Measurements from ENCODE around the gene KCTD17.

KCTD17 gene

GRCh38 chr22:37044634-37045625 lies 6.6 kb upstream of the KCTD17 start:
- no peak for DNase-seq (ENCODE audit: insufficient read length, low spot score)
- no peak for TF ChIP-seq CTCF (IDR thresholded peaks at IDR 0.05; ENCODE audit: insufficient read depth, missing control alignments)
- FAIRE-seq = no peak

- DNase-seq (ENCODE audit: insufficient read length, low spot score) = no peak
- TF ChIP-seq CTCF (IDR thresholded peaks at IDR 0.05; ENCODE audit: insufficient read depth, missing control alignments) = peak; percentile 26
- FAIRE-seq = no peak
These were observed 5.6 kb upstream of the KCTD17 start for GRCh38 chr22:37045958-37046357.

DNA sequence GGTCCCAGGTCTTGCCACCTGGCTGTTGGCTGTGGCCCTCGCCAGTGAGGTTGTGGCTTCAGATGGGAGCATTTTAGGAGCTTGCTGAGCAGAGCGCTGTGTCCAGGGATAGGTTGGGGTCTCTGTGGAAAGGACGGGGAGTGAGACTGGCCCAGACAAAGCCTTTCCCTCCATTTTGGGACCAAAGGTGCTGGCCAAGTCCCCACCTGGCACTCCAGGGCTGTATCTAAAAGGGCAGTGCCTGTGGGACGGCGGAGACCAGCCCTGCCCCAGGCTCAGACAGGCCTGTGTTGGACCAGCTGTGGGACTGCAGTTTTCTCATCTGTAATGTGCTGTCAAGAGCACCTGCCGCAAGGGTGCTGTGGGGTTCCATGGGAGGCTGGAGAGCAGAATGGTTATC lies 5.0 kb upstream of the KCTD17 start:
- no peak for FAIRE-seq
- DNase-seq (ENCODE audit: insufficient read length, low spot score) = no peak
- no peak for TF ChIP-seq CTCF (IDR thresholded peaks at IDR 0.05; ENCODE audit: insufficient read depth, missing control alignments)

DNA sequence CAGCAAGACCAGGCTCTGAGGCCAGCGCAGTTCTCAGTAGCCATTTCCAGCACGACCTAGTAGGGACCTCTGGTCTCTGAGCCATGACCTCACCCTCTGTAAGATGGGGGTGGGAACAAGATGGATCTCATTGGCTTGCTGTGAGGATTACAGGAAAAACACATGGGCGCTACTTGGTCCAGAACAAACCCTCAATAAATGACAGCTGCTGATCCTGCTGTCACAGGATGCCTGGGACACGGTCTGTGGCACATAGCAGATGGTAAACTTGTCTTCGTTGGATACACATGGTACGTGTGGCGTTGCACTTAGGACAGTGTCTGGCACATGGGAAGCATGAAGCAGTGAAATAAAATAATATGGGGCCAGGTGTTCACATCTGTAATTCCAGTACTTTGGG lies 4.5 kb upstream of the KCTD17 start:
- TF ChIP-seq CTCF (IDR thresholded peaks at IDR 0.05; ENCODE audit: insufficient read depth, missing control alignments) = no peak
- DNase-seq (ENCODE audit: insufficient read length, low spot score) = no peak
- no peak for FAIRE-seq

DNA sequence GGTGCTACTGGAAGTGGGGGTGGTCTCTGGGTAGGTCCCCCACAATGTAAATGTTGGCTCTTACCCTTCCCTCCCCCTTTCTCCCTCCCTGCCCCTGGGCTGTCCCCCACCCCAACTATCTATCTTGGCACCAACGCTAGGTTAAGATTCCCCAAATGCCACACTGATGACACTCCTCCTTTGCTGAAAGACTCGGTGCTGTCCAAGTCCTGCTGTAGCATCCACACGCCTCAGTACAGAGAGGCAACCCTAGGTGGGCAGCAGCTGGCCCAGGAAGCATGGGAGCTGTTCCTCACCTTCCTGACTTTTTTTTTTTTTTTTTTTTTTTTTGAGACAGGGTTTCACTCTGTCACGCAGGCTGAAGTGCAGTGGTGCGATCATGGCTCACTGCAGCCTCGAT lies 3.4 kb upstream of the KCTD17 start:
- no peak for TF ChIP-seq CTCF (IDR thresholded peaks at IDR 0.05; ENCODE audit: insufficient read depth, missing control alignments)
- FAIRE-seq (no peak), DNase-seq (ENCODE audit: insufficient read length, low spot score) (no peak)

DNA sequence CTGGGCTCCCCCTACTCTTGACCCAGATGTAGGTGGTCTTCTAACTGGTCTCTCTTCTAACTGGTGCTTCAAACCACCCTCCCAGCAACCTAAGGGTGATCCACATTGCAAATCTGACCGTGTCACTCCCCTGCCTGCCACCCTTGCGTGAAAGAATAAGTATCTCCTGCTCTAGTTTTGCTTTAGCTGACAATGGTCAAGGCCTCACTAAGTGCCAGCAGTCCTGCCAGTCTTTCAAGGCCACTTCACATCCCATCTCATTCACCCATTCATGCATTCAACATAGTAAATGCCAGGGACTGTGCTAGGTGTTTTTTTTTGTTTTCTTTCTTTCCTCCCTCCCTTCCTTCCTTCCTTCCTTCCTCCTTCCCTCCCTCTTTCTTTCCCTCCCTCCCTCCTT lies 2.3 kb upstream of the KCTD17 start:
- no peak for FAIRE-seq
- DNase-seq (ENCODE audit: insufficient read length, low spot score) = no peak
- no peak for TF ChIP-seq CTCF (IDR thresholded peaks at IDR 0.05; ENCODE audit: insufficient read depth, missing control alignments)

DNA sequence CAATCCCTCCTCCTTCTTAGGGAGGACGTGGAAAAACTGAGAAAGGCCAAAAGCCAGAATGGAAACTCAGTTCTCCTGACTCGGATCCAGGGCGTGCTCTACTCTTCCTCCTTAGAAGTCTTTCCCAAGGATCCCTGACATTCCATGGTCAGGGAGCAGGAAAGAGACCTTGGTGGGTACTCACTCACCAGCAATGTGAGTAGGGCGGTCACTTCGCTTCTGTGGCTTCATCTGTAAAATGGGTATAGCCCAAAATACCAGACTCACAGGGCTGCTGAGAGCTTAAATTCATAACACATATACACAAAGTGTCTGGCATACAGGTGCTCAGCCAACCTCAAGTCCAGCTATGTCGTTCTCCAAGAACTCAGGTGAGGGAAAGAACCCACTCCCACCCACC lies 629 bp upstream of the KCTD17 start:
- TF ChIP-seq CTCF (IDR thresholded peaks at IDR 0.05; ENCODE audit: insufficient read depth, missing control alignments) = no peak
- DNase-seq (ENCODE audit: insufficient read length, low spot score) = no peak
- no peak for FAIRE-seq
